SW480 (cell line): ENCODE measurements around the gene IRF2BP1.

ENCODE experiments used
- DNase-seq: peaks from one replicate; pipeline ENCODE4 v3.0.0-alpha.2; 2016; ENCODE audit warnings: low spot score

Gene IRF2BP1

DNA sequence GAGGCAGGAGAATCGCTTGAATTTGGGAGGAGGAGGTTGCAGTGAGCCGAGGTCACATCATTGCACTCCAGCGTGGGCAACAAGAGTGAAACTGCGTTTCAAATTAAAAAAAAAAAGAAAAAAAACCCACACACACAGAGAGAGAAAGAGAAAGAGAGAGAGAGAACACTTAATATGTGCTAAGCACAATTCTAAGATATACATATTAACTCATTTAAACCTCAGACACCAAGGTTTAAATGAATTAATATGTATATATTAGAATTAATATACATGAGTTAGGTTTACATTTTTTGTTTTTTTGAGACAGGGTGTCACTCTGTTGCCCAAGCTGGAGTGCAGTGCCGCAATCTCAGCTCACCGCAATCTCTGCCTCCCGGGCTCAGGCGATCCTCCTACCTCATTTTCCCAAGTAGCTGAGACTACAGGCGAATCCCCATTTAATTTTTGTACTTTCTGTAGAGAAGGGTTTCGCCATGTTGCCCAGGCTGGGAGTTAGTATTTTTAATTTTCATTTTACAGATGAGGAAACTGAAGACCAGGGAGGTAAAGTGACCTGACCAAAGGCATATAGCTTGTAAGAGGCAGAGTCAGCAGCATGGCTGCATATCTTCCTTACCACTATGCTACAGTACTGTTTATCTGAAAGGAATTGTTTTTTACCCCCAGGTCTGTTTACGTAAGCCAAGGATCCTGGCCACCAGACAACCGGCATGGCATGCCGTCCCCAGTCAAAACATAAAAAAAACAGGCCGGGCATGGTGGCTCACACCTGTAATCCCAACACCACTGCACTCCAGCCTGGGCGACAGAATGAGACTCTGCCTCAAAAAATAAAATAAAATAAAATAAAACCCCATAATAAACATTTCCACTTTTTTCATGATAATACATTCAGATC lies 25.3 kb downstream of the IRF2BP1 start:
- no peak for DNase-seq

DNA sequence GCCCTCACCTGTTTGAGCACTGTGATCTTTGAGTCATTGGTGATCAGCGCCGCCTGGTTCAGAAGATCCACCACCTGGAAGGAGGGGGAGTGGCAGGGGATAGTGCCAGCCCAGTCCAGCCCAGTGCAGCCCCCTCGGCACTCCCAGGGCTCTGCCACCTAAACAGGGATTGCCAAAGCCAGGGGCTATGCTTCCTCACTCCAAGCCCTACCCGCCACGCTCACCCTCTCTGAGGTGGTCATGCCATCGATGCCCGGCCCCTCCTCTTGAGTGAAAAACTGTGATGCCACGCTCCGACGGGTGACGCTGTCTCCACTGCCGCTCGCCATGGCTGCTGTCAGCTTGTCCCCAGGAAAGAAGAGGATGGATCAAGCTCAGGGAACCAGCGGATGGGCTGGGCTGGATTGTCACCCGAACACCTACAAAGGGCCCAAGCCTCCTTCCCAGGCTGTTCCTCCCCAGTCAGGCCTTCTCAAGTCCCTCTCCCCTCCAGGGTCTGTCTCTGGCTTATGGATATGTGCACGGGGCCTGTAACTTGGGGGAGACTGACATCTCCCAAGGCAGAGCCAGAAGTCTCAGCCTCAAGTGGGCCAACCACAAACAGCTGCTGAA lies 31.7 kb downstream of the IRF2BP1 start:
- DNase-seq = no peak

DNA sequence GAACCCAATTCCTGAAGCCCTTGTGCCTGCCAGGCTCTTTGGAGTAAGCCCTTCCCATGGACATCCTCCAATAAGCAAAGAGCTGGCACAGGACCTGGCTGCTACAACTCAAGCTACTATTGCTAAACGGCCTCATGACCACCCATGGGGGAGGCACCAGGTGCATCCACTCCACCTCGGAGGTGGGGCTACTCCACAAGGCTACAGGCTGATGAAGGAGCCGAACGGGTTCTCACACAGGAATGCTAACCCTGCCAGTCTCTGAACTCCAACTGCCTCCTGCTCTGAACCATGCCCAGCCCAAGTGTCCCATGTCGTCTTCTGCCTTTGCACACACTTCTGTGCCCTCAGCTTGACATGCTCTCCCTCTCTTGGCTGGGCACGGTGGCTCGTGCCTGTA lies 33.0 kb downstream of the IRF2BP1 start:
- no peak for DNase-seq

DNA sequence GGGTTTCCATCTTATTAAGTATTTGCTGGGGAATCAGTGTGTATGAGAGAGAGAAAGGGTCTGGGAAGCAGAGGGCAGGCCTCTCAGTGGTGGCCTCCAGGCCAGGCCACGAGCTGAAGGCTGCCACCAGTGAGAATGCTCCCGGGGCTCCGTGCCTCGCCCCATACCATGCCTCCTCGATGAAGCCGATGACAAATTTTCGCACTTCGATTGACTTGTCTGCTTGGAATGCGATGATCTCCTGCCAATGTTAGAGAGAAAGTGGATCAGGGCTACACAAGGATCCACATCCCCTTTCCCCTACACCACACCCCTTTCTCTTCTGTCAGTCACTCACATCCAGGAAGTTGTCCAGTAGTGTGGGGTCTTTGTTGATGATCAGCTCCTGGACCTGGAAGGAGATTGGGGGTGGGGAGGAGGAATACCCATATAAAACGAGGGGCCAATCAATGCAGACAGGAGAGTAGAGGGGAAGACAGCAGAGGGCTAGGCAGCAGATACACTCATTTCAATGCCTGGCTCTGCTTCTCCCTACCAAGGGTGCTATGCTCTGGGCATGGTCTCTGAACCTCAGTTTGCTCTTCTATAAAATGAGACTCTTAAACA lies 33.7 kb downstream of the IRF2BP1 start:
- DNase-seq = no peak

DNA sequence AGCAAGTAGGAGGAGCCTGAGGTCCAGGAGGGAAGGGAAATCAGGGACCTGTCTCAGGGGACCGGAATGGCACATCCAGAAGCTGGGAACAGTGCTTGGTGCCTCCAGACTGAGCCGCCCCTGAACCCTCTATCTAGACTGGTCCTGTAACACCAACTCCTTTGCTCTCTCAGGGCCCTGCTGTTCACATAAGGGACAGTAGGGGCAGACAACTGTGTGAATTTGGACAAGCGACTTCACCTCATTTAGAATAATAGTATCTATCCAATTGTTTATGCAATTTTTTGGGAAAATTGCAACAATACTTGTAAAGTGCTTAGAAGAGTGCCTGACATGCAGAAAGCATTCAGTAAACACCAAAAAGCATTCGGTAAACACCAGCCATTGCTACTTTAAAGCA lies 37.0 kb downstream of the IRF2BP1 start:
- DNase-seq = no peak

DNA sequence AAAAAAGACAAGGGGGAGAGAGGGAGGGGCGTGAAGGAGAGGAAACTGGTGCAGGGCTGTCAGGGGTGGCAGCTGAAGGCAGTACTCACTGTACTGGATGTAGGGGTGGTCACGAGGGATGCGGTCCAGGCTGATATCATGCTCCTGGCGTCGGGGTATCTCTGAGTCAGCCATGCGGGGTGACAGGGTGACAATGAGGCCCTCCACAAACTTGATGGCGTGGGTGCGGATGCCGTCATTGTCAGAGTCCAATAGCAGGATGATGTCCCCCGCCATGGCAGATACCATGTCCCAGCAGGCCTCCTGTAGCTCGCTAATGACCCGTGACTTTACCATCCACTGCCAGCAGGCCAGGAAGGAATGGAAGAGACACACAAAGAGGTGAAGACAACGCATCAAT lies 38.3 kb downstream of the IRF2BP1 start:
- no peak for DNase-seq

DNA sequence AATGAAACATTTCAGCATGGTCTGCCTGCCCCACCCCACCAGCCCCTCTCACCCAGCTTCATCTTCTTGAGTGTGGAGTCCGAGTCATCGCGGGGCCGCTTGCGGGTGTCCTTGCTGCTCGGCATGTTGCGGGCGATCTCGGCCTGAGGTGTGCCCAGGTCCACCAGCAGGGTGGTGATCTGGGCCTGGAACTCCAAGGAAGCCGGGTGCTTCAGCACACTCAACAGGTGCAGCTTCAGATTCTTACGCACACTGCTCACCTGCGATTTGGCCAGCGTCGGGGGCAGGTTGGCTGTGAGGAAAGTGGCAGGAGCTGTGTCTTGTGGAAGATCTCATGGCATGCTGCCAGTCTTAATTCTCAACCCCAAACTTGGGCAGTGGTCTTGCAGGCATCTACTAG lies 43.7 kb downstream of the IRF2BP1 start:
- no peak for DNase-seq

DNA sequence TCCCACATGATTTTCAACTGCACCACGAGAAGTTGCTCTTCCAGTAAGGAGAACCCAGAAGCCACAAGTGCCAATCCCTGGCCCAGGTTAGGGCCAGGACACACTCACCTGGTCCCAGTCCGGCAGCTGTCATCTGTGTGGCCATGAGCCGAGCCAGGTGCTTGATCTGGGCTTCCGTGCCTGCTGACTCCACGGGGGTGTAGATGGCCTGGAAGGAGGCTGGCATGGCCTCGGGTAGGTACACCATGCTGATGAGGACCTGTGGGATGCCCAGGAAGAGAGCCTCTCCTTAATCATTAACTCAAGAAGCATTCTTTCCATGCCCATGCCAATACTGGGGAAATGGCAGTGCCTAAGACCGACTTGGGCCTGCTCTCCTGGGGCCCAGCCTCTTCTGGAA lies 51.0 kb downstream of the IRF2BP1 start:
- no peak for DNase-seq
